B cell (primary cell): ENCODE data around the gene AP3D1. TPM values are rescaled to one million over a fixed set of nuclear protein-coding genes. Genes with fewer than 3 reads are reported as not detected.

Experiments used
- ATAC-seq: fragments of 200-7000 bp; cut with Tn5 transposase; one replicate; pipeline ENCODE4 v1.10.0; 2021; ENCODE audit warnings: low read depth, mild to moderate bottlenecking, moderate number of reproducible peaks, moderate library complexity
- CTCF ChIA-PET: fragments of 350-600 bp; sonication (Branson Sonifier 250); formaldehyde crosslinking; loops from one replicate; lab custom pipeline; 2021; ENCODE audit warnings: antibody characterized with exemption, inconsistent platforms; lab: Charles Lee
- POLR2A ChIA-PET: fragments of 350-600 bp; sonication (Branson Sonifier 250); formaldehyde crosslinking; loops from one replicate; lab custom pipeline; 2021; ENCODE audit warnings: antibody characterized with exemption; lab: Charles Lee
- DNase-seq: peaks from one replicate; pipeline ENCODE4 v3.0.0; 2013
- H2AFZ ChIP-seq: 2 replicates; pipeline ENCODE4 v1.6.1; 2012; ENCODE audit warnings: mild to moderate bottlenecking, low read depth, low read length; ENCODE audit not compliant: insufficient read depth, poor library complexity, severe bottlenecking
- H3K27ac ChIP-seq, 2 donors: 1 replicate in 1 of 2; 2 replicates in 1 of 2; pipeline ENCODE4 v1.5.1; 2012 to 2013; ENCODE audit warnings: low read length in 2 of 2, mild to moderate bottlenecking in 2 of 2, moderate library complexity in 1 of 2
- H3K27me3 ChIP-seq, 4 experiments: fragments of 200-600 bp in 1 of 4; sonication (generic) in 1 of 4; replicated peaks in 1 of 4; 1 replicate in 2 of 4; 2 replicates in 2 of 4; pipeline versions ENCODE4 v1.6.1 to v1.7.0; 2013 to 2016; ENCODE audit warnings: low read length in 3 of 4, mild to moderate bottlenecking in 2 of 4, mixed read lengths in 1 of 4, moderate library complexity in 1 of 4; ENCODE audit not compliant: insufficient read depth in 4 of 4, control insufficient read depth in 3 of 4; ENCODE audit errors: control extremely low read depth in 1 of 4
- H3K36me3 ChIP-seq, 2 experiments: replicated peaks in 1 of 2; 1 replicate in 1 of 2; 2 replicates in 1 of 2; pipeline versions ENCODE4 v1.6.1 to v1.7.1; 2013; ENCODE audit warnings: low read length in 1 of 2; ENCODE audit not compliant: insufficient read depth in 2 of 2, control insufficient read depth in 1 of 2; ENCODE audit errors: control extremely low read depth in 1 of 2, extremely low read depth in 1 of 2
- H3K4me1 ChIP-seq, 2 donors: fragments of 200-600 bp in 1 of 2; sonication (generic) in 1 of 2; 1 replicate in 1 of 2; 2 replicates in 1 of 2; pipeline versions ENCODE4 v1.5.1 to v1.6.1; 2013 to 2017; ENCODE audit warnings: low read length in 2 of 2; ENCODE audit not compliant: control insufficient read depth in 2 of 2, insufficient read depth in 2 of 2
- H3K4me2 ChIP-seq: replicated peaks from 2 replicates; pipeline ENCODE3; 2012; ENCODE audit warnings: mild to moderate bottlenecking, low read depth, low read length; ENCODE audit not compliant: poor library complexity, severe bottlenecking
- H3K4me3 ChIP-seq, 5 experiments: fragments of 200-600 bp in 1 of 5; sonication (generic) in 1 of 5; 1 replicate in 3 of 5; 2 replicates in 2 of 5; pipeline versions ENCODE4 v1.5.1 to v1.7.0; 2011 to 2016; ENCODE audit warnings: low read length in 4 of 5, mild to moderate bottlenecking in 4 of 5, low read depth in 2 of 5, control low read depth in 1 of 5, moderate library complexity in 1 of 5; ENCODE audit not compliant: insufficient read depth in 1 of 5; ENCODE audit errors: control extremely low read depth in 1 of 5, extremely low read depth in 1 of 5
- H3K79me2 ChIP-seq: fragments of 200-600 bp; sonication (generic); one replicate; pipeline ENCODE4 v1.6.0; 2016; ENCODE audit warnings: low read length; ENCODE audit not compliant: control insufficient read depth, insufficient read depth
- H3K9ac ChIP-seq: fragments of 200-600 bp; sonication (generic); 2 replicates; pipeline ENCODE4 v1.6.1; 2017; ENCODE audit warnings: mild to moderate bottlenecking, low read length, moderate library complexity
- H3K9me3 ChIP-seq, 3 donors: one replicate each; pipeline versions ENCODE4 v1.6.1 to v1.7.1; 2013; ENCODE audit warnings: low read length in 2 of 3; ENCODE audit not compliant: control insufficient read depth in 2 of 3, insufficient read depth in 1 of 3; ENCODE audit errors: control extremely low read depth in 1 of 3
- H4K20me1 ChIP-seq: 2 replicates; pipeline ENCODE4 v1.6.0; 2012; ENCODE audit warnings: mild to moderate bottlenecking, low read length; ENCODE audit not compliant: insufficient read depth, control insufficient read depth, poor library complexity, severe bottlenecking
- H3K27ac Mint-ChIP-seq: one replicate; pipeline ENCODE4 v1.8.0; 2021; ENCODE audit warnings: mixed read lengths
- H3K27me3 Mint-ChIP-seq: one replicate; pipeline ENCODE4 v1.8.0; 2021; ENCODE audit warnings: mixed read lengths
- H3K4me1 Mint-ChIP-seq: one replicate; pipeline ENCODE4 v1.8.0; 2021; ENCODE audit warnings: mixed read lengths
- H3K4me3 Mint-ChIP-seq: one replicate; pipeline ENCODE4 v1.8.0; 2021; ENCODE audit warnings: mixed read lengths
- H3K9me3 Mint-ChIP-seq: one replicate; pipeline ENCODE4 v1.8.0; 2022; ENCODE audit warnings: mixed read lengths; ENCODE audit not compliant: insufficient read depth
- EZH2 ChIP-seq: IDR thresholded peaks from 2 replicates; pipeline ENCODE4 v1.6.1; 2012; ENCODE audit warnings: borderline replicate concordance, low read depth, mild to moderate bottlenecking, moderate library complexity, low read length; ENCODE audit not compliant: insufficient read depth, poor library complexity, severe bottlenecking
- WGBS: methylation state at CpG from one replicate; pipeline ENCODE4 v1.1.5; 2013; ENCODE audit warnings: missing lambda C conversion rate; ENCODE audit not compliant: insufficient coverage; 5-methylcytosine and 5-hydroxymethylcytosine counted together
- intact Hi-C: fragments of 100-400 bp; cut with micrococcal nuclease; formaldehyde crosslinking; loops from one replicate; pipeline ENCODE4 v1.10.0; 2022
- polyA plus RNA-seq: library from polyadenylated mRNA; depleted of rRNA; stranded (reverse); fragments of >200 nt; gene quantifications from 2 replicates; pipeline ENCODE4 v1.2.3, GENCODE V29; 2012
- total RNA-seq, 2 donors: library from RNA; stranded (reverse); fragments of 120-200 nt in 1 of 2; gene quantifications; 1 replicate in 1 of 2; 2 replicates in 1 of 2; pipeline versions ENCODE4 v1.2.3 to v1.2.4, GENCODE V29; 2013 to 2022
- TF ChIP-seq, protein P1 (sequence below): fragments of 200-600 bp; IDR thresholded peaks from one replicate; pipeline ENCODE4 v1.8.0; 2022; ENCODE audit warnings: antibody characterized with exemption, mild to moderate bottlenecking

AP3D1 gene
- total and polyA plus RNA-seq, 2 donors (not counting 1 experiment from before 2014, with no cell fraction given) = 96.4 to 114 TPM

DNA sequence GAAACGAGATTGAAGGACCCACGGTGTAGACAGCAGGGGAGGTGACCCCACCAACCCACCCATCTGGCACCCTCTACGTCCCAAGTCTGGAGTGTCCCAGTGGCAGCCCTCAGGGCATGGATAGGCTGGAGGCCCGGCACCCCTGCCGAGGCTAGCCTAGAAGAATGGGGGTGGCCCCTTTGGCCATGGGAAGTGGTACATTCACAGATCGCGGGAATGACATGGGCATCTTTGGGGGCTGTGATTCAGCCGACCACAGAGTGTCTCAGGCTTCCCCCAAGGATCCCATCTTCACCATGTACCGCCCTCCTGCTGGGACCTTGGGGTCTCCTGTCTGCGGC, 89.0 kb downstream of the AP3D1 start:
- Mint-ChIP-seq H3K9me3 (no peaks in the 10 kb centered on the region), H3K27me3 (no peaks in the 10 kb centered on the region), H3K4me1 (peaks cover 40% of the 10 kb centered on the region), H3K4me3 (peak overlapping the region; percentile 95), H3K27ac (peak overlapping the region; percentile 95)
- 57% methylated on average over 10 of the region's 10 CpGs for WGBS
- CTCF ChIA-PET = interaction anchor here (0.7 to 1.0 kb wide), 3 partner anchors 10 to 27 kb away, joined by 3 to 4 read pairs (median 3); no protein-coding TSS in a partner anchor
- Histone ChIP-seq H3K9ac (peak overlapping the region; percentile 89), H3K36me3 (no peaks in the 10 kb centered on the region), H3K4me3 (peak overlapping the region in 3 of 5 experiments; percentile 78 to 94 (median 84)), H4K20me1 (no peaks in the 10 kb centered on the region), H3K27me3 (no peaks in the 10 kb centered on the region), H3K9me3 (no peaks in the 10 kb centered on the region), H3K27ac (no peak overlapping the region), H2AFZ (no peak overlapping the region), H3K79me2 (peaks cover 61% of the 10 kb centered on the region), H3K4me1 (peaks cover 24 to 61% of the 10 kb centered on the region in 2 donors), H3K4me2 (peak overlapping the region; percentile 98)
- ATAC-seq (no peak), DNase-seq (no peak)
- TF ChIP-seq, protein P1, sequence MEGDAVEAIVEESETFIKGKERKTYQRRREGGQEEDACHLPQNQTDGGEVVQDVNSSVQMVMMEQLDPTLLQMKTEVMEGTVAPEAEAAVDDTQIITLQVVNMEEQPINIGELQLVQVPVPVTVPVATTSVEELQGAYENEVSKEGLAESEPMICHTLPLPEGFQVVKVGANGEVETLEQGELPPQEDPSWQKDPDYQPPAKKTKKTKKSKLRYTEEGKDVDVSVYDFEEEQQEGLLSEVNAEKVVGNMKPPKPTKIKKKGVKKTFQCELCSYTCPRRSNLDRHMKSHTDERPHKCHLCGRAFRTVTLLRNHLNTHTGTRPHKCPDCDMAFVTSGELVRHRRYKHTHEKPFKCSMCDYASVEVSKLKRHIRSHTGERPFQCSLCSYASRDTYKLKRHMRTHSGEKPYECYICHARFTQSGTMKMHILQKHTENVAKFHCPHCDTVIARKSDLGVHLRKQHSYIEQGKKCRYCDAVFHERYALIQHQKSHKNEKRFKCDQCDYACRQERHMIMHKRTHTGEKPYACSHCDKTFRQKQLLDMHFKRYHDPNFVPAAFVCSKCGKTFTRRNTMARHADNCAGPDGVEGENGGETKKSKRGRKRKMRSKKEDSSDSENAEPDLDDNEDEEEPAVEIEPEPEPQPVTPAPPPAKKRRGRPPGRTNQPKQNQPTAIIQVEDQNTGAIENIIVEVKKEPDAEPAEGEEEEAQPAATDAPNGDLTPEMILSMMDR = no peak
- no peak for TF ChIP-seq EZH2
- POLR2A ChIA-PET = interaction anchor here (0.5 to 4.3 kb wide), 8 partner anchors 10 to 241 kb away, joined by 3 to 41 read pairs (median 6); partner anchors contain the start of genes IZUMO4, MKNK2 and MOB3A
- intact Hi-C loops = no loop called here
